H1 (cell line): ENCODE results near the gene IL12B. TPM values are rescaled to one million over a fixed set of nuclear protein-coding genes. Genes with fewer than 3 reads are reported as not detected.
"Not testable (repeated sequence)": the region's sequence is repeated elsewhere in the genome, so short reads cannot be mapped to it uniquely, and the experiment has no call there.

Source experiments
- CTCF ChIA-PET: fragments of 300-600 bp; sonication (Branson Sonifier 250); formaldehyde crosslinking; loops from one replicate; lab custom pipeline; 2021; ENCODE audit not compliant: partially characterized antibody; lab: Charles Lee
- POLR2A ChIA-PET: fragments of 300-600 bp; sonication (Branson Sonifier 250); formaldehyde crosslinking; loops from one replicate; lab custom pipeline; 2021; ENCODE audit warnings: inconsistent platforms; ENCODE audit not compliant: partially characterized antibody; lab: Charles Lee
- DNase-seq, 2 experiments: peaks; one replicate each; pipeline versions ENCODE4 v3.0.0 to v3.0.0-alpha.2; 2010 to 2022; ENCODE audit warnings: low spot score in 2 of 2, low read depth in 1 of 2, mixed read lengths in 1 of 2
- FAIRE-seq: peaks from 2 replicates; lab custom pipeline; 2011; peaks lifted over from hg19 to GRCh38; lab: Jason Lieb, UNC
- H2AFZ ChIP-seq: 2 replicates; pipeline ENCODE4 v1.8.1; 2012; ENCODE audit warnings: low read length, inconsistent platforms
- H2AK5ac ChIP-seq: 2 replicates; pipeline ENCODE4 v1.6.1; 2013; ENCODE audit warnings: low read depth, low read length
- H2BK120ac ChIP-seq: replicated peaks from 2 replicates; pipeline ENCODE3; 2013; ENCODE audit warnings: low read depth, low read length, inconsistent platforms
- H2BK12ac ChIP-seq: 2 replicates; pipeline ENCODE4 v1.6.1; 2013; ENCODE audit warnings: low read depth, low read length
- H2BK15ac ChIP-seq: 2 replicates; pipeline ENCODE4 v1.6.1; 2013; ENCODE audit warnings: low read length
- H2BK20ac ChIP-seq: 2 replicates; pipeline ENCODE4 v1.6.1; 2013; ENCODE audit warnings: low read length
- H2BK5ac ChIP-seq: 2 replicates; pipeline ENCODE4 v1.6.1; 2013; ENCODE audit warnings: low read depth, low read length
- H3K14ac ChIP-seq: 2 replicates; pipeline ENCODE4 v1.6.1; 2013; ENCODE audit warnings: inconsistent platforms; ENCODE audit not compliant: insufficient read length
- H3K18ac ChIP-seq: 2 replicates; pipeline ENCODE4 v1.6.1; 2013; ENCODE audit warnings: low read length; ENCODE audit errors: extremely low read depth
- H3K23ac ChIP-seq: 2 replicates; pipeline ENCODE4 v1.6.1; 2013; ENCODE audit warnings: inconsistent platforms; ENCODE audit not compliant: insufficient read length
- H3K23me2 ChIP-seq: 2 replicates; pipeline ENCODE4 v1.6.1; 2013; ENCODE audit warnings: low read depth, low read length
- H3K27ac ChIP-seq: 2 replicates; pipeline ENCODE4 v1.6.1; 2011; ENCODE audit warnings: low read depth, low read length, inconsistent platforms
- H3K27me3 ChIP-seq, 4 experiments: replicated peaks in 1 of 4; 1 replicate in 1 of 4; 2 replicates in 3 of 4; pipeline versions ENCODE4 v1.6.1 to v1.8.1; 2011 to 2013; ENCODE audit warnings: low read length in 3 of 4, mild to moderate bottlenecking in 3 of 4, inconsistent platforms in 2 of 4, mixed read lengths in 2 of 4, moderate library complexity in 1 of 4; ENCODE audit not compliant: control insufficient read depth in 3 of 4, insufficient read depth in 3 of 4; ENCODE audit errors: extremely low read depth in 1 of 4
- H3K36me3 ChIP-seq, 4 experiments: 2 replicates each; pipeline versions ENCODE4 v1.6.1 to v1.8.1; 2011 to 2013; ENCODE audit warnings: mild to moderate bottlenecking in 4 of 4, low read length in 3 of 4, moderate library complexity in 2 of 4, control low read depth in 1 of 4, inconsistent platforms in 1 of 4; ENCODE audit not compliant: insufficient read depth in 4 of 4, control insufficient read depth in 2 of 4
- H3K4ac ChIP-seq: replicated peaks from 2 replicates; pipeline ENCODE3; 2013; ENCODE audit warnings: low read length, low read depth, mixed read lengths, inconsistent platforms; ENCODE audit not compliant: insufficient read length
- H3K4me1 ChIP-seq, 4 experiments: replicated peaks in 1 of 4; 1 replicate in 1 of 4; 2 replicates in 3 of 4; pipeline versions ENCODE4 v1.6.1 to v1.8.1; 2011 to 2013; ENCODE audit warnings: low read length in 3 of 4, inconsistent platforms in 2 of 4, mixed read lengths in 1 of 4; ENCODE audit not compliant: insufficient read depth in 4 of 4, control insufficient read depth in 3 of 4
- H3K4me2 ChIP-seq, 2 experiments: 2 replicates each; pipeline versions ENCODE4 v1.6.1 to v1.8.1; 2011 to 2013; ENCODE audit warnings: low read depth in 2 of 2, low read length in 2 of 2, control low read depth in 1 of 2, inconsistent platforms in 1 of 2, mild to moderate bottlenecking in 1 of 2; ENCODE audit not compliant: insufficient read depth in 1 of 2
- H3K4me3 ChIP-seq, 4 experiments: fragments of 200-600, 300-600 bp in 1 of 4; sonication (generic), shearing (Covaris generic), sonication (Bioruptor Twin) in 1 of 4; 2 replicates each; pipeline versions ENCODE4 v1.5.1 to v1.8.1; 2011 to 2016; ENCODE audit warnings: low read length in 4 of 4, low read depth in 3 of 4, control low read depth in 2 of 4, inconsistent platforms in 2 of 4, mild to moderate bottlenecking in 2 of 4, mixed read lengths in 1 of 4, moderate library complexity in 1 of 4; ENCODE audit not compliant: insufficient read depth in 2 of 4; ENCODE audit errors: extremely low read depth in 1 of 4
- H3K56ac ChIP-seq: replicated peaks from 2 replicates; pipeline ENCODE3; 2013; ENCODE audit warnings: low read depth, mild to moderate bottlenecking, mixed read lengths, low read length, inconsistent platforms; ENCODE audit not compliant: insufficient read length
- H3K79me1 ChIP-seq: 2 replicates; pipeline ENCODE4 v1.6.1; 2013; ENCODE audit warnings: low read depth, low read length, control low read depth
- H3K79me2 ChIP-seq, 2 experiments: 2 replicates each; pipeline versions ENCODE4 v1.6.1 to v1.8.1; 2012 to 2013; ENCODE audit warnings: low read length in 2 of 2, mild to moderate bottlenecking in 2 of 2, inconsistent platforms in 1 of 2; ENCODE audit not compliant: insufficient read depth in 2 of 2, control insufficient read depth in 1 of 2
- H3K9ac ChIP-seq, 4 experiments: replicated peaks in 1 of 4; 1 replicate in 1 of 4; 2 replicates in 3 of 4; pipeline versions ENCODE4 v1.6.1 to v1.8.1; 2011 to 2013; ENCODE audit warnings: low read depth in 3 of 4, low read length in 3 of 4, control low read depth in 2 of 4, mild to moderate bottlenecking in 2 of 4, moderate library complexity in 2 of 4, inconsistent platforms in 1 of 4; ENCODE audit errors: extremely low read depth in 1 of 4
- H3K9me3 ChIP-seq, 2 experiments: 2 replicates each; pipeline versions ENCODE4 v1.6.1 to v1.8.1; 2012 to 2013; ENCODE audit warnings: mild to moderate bottlenecking in 2 of 2, moderate library complexity in 2 of 2, control low read depth in 1 of 2, inconsistent platforms in 1 of 2, low read depth in 1 of 2, low read length in 1 of 2, mixed read lengths in 1 of 2; ENCODE audit not compliant: insufficient read depth in 2 of 2
- H4K20me1 ChIP-seq, 2 experiments: replicated peaks in 1 of 2; 2 replicates each; pipeline versions ENCODE3 to v1.8.1; 2011 to 2013; ENCODE audit warnings: inconsistent platforms in 2 of 2, low read length in 2 of 2, mild to moderate bottlenecking in 1 of 2; ENCODE audit not compliant: insufficient read depth in 2 of 2, control insufficient read depth in 1 of 2
- H4K5ac ChIP-seq: 2 replicates; pipeline ENCODE4 v1.6.1; 2013; ENCODE audit warnings: low read length, low read depth, mixed read lengths, inconsistent platforms; ENCODE audit not compliant: insufficient read length
- H4K8ac ChIP-seq: 2 replicates; pipeline ENCODE4 v1.8.0; 2013; ENCODE audit warnings: mild to moderate bottlenecking, moderate library complexity, low read length, inconsistent platforms; ENCODE audit not compliant: insufficient read depth; ENCODE audit errors: extremely low read depth
- H4K91ac ChIP-seq: replicated peaks from 2 replicates; pipeline ENCODE3; 2013; ENCODE audit warnings: low read length, mixed read lengths, inconsistent platforms; ENCODE audit not compliant: insufficient read length
- WGBS, 2 experiments: shearing (Covaris generic) in 1 of 2; methylation state at CpG; one replicate each; pipeline versions ENCODE4 v1.1.6 to v1.1.7; 2013 to 2015; ENCODE audit warnings: low lambda C conversion rate in 2 of 2, mixed read lengths in 2 of 2, inconsistent platforms in 1 of 2, low coverage in 1 of 2, missing lambda C conversion rate in 1 of 2; ENCODE audit not compliant: insufficient replicate concordance in 2 of 2, insufficient coverage in 1 of 2, insufficient read length in 1 of 2; ENCODE audit errors: extremely low coverage in 1 of 2, missing lambda C conversion rate in 1 of 2; 5-methylcytosine and 5-hydroxymethylcytosine counted together
- polyA plus RNA-seq, 7 experiments: library from polyadenylated mRNA; depleted of rRNA in 3 of 7; stranded (reverse) in 5 of 7; unstranded in 2 of 7; fragments of >200 nt in 5 of 7; fragments of 200-250 nt in 2 of 7; gene quantifications; 1 replicate in 5 of 7; 2 replicates in 1 of 7; 4 replicates in 1 of 7; pipeline versions ENCODE4 v1.2.1 to v1.2.3, GENCODE V29; 2011 to 2013; ENCODE audit warnings: missing spikeins in 2 of 7, mixed read lengths in 2 of 7
- total RNA-seq: library from RNA; stranded (reverse); fragmentation: NEBNext Ultra II Directional; extraction: Animal tissue kit (Norgen Biotek cat#: 25700); gene quantifications from 2 replicates; pipeline ENCODE4 v1.2.1, GENCODE V29; 2021

Gene IL12B
- total and polyA plus RNA-seq, 2 of the 8 experiments (the other 6 are each of a cell fraction or from before 2014, with no cell fraction given), result not detected

GRCh38 chr5:159301929-159302860 lies 28.1 kb downstream of the IL12B start:
- FAIRE-seq, H2AK5ac ChIP-seq, H3K4me1 ChIP-seq, H4K8ac ChIP-seq, DNase-seq, H2BK5ac ChIP-seq, H3K14ac ChIP-seq, H2BK120ac ChIP-seq, H3K4me2 ChIP-seq, H3K4ac ChIP-seq, H3K18ac ChIP-seq, H3K79me1 ChIP-seq, H3K79me2 ChIP-seq, H3K9ac ChIP-seq, H3K27me3 ChIP-seq, H3K56ac ChIP-seq, H4K20me1 ChIP-seq, POLR2A ChIA-PET, H4K5ac ChIP-seq, H2AFZ ChIP-seq, H3K4me3 ChIP-seq, H3K27ac ChIP-seq, H3K23ac ChIP-seq, H3K23me2 ChIP-seq, H2BK12ac ChIP-seq, H2BK15ac ChIP-seq, H3K36me3 ChIP-seq, H4K91ac ChIP-seq, H2BK20ac ChIP-seq: not testable (repeated sequence)
- CTCF ChIA-PET, result interaction anchor here (2.0 kb wide), 1 partner anchor 685 kb away, joined by 4 read pairs; no protein-coding TSS in a partner anchor
- WGBS, 2 experiments, result 94% methylated on average over 13 of the region's 13 CpGs; no CpG with 5 or more reads in 1 of the 2 experiments
- H3K9me3 ChIP-seq, result peaks cover 5 to 12% of the 10 kb centered on the region in 2 experiments; a peak in 2 of 4 replicates
